Chondrocyte (in vitro differentiated cells): Measurements from ENCODE around the gene SPHK2. TPM values are rescaled to one million over a fixed set of nuclear protein-coding genes. Genes with fewer than 3 reads are reported as not detected.

Source experiments
- DNase-seq: peaks from one replicate; pipeline ENCODE4 v3.0.0; 2021; ENCODE audit warnings: mixed read lengths, low spot score
- H3K27ac Mint-ChIP-seq: one replicate; pipeline ENCODE4 v1.8.0; 2021; ENCODE audit warnings: mild to moderate bottlenecking, moderate library complexity, mixed read lengths; ENCODE audit not compliant: unreplicated experiment
- H3K27me3 Mint-ChIP-seq: 2 replicates; pipeline ENCODE4 v1.8.0; 2021; ENCODE audit warnings: low read depth, mixed read lengths
- H3K36me3 Mint-ChIP-seq: 2 replicates; pipeline ENCODE4 v1.8.0; 2021; ENCODE audit warnings: low read depth, mixed read lengths
- H3K4me1 Mint-ChIP-seq: 2 replicates; pipeline ENCODE4 v1.8.0; 2021; ENCODE audit warnings: low read depth, mild to moderate bottlenecking, mixed read lengths
- H3K4me3 Mint-ChIP-seq: one replicate; pipeline ENCODE4 v1.8.0; 2021; ENCODE audit warnings: mild to moderate bottlenecking, moderate library complexity, mixed read lengths; ENCODE audit not compliant: unreplicated experiment
- H3K9me3 Mint-ChIP-seq: 2 replicates; pipeline ENCODE4 v1.8.0; 2021; ENCODE audit warnings: low read depth, mixed read lengths
- CTCF ChIP-seq: fragments of 200-600 bp; sonication (generic); IDR thresholded peaks from 2 replicates; pipeline ENCODE4 v1.5.0; 2021; ENCODE audit warnings: antibody characterized with exemption, mild to moderate bottlenecking, moderate library complexity
- total RNA-seq: library from RNA; stranded (reverse); gene quantifications from 3 replicates; pipeline ENCODE4 v1.2.1, GENCODE V29; 2021

The SPHK2 gene
- total RNA-seq, 1 donor from 2014 or later = 18.6 TPM

GRCh38 chr19:48613852-48614435 lies 5.4 kb upstream of the SPHK2 start:
- DNase-seq = no peak
- Mint-ChIP-seq H3K27me3 (no peaks in the 10 kb centered on the region), H3K27ac (peak overlapping the region; percentile 46), H3K4me1 (peaks cover 27% of the 10 kb centered on the region), H3K4me3 (no peak overlapping the region), H3K9me3 (no peaks in the 10 kb centered on the region), H3K36me3 (peaks cover 15% of the 10 kb centered on the region)
- TF ChIP-seq CTCF = no peak

GRCh38 chr19:48614436-48615230 lies 4.7 kb upstream of the SPHK2 start, which contains the start of gene FAM83E:
Gene FAM83E (minus strand): TSS chr19:48615076. CDS start chr19:48613372, 1,704 bp downstream.
- DNase-seq = no peak
- Mint-ChIP-seq H3K36me3 (peaks cover 15% of the 10 kb centered on the region), H3K9me3 (no peaks in the 10 kb centered on the region), H3K4me1 (peaks cover 29% of the 10 kb centered on the region), H3K27ac (peak within 1 kb of the TSS; percentile 46), H3K27me3 (no peaks in the 10 kb centered on the region), H3K4me3 (peak within 1 kb of the TSS; percentile 25)
- TF ChIP-seq CTCF = no peak

- Mint-ChIP-seq H3K27me3 (no peaks in the 10 kb centered on the region), H3K4me3 (peak overlapping the region; percentile 25), H3K27ac (peak overlapping the region; percentile 2), H3K9me3 (no peaks in the 10 kb centered on the region), H3K4me1 (peaks cover 37% of the 10 kb centered on the region), H3K36me3 (peaks cover 15% of the 10 kb centered on the region)
- no peak for TF ChIP-seq CTCF
- no peak for DNase-seq
Observed at GRCh38 chr19:48615231-48616040, 3.9 kb upstream of the SPHK2 start.

GRCh38 chr19:48616041-48616436 lies 3.3 kb upstream of the SPHK2 start:
- peaks cover 37% of the 10 kb centered on the region for H3K4me1 Mint-ChIP-seq
- H3K9me3 Mint-ChIP-seq = no peaks in the 10 kb centered on the region
- no peaks in the 10 kb centered on the region for H3K27me3 Mint-ChIP-seq
- peak overlapping the region; percentile 2 for H3K27ac Mint-ChIP-seq
- TF ChIP-seq CTCF = no peak
- DNase-seq = no peak
- peaks cover 15% of the 10 kb centered on the region for H3K36me3 Mint-ChIP-seq
- no peak overlapping the region for H3K4me3 Mint-ChIP-seq

GRCh38 chr19:48616491-48617056 lies 2.7 kb upstream of the SPHK2 start:
- Mint-ChIP-seq H3K4me1 (peaks cover 37% of the 10 kb centered on the region), H3K27me3 (no peaks in the 10 kb centered on the region), H3K9me3 (no peaks in the 10 kb centered on the region), H3K36me3 (peaks cover 15% of the 10 kb centered on the region), H3K27ac (peak overlapping the region; percentile 5), H3K4me3 (peak overlapping the region; percentile 93)
- TF ChIP-seq CTCF = no peak
- no peak for DNase-seq
